NT2/D1 (cell line): Measurements from ENCODE around the gene TRAPPC1.

Experiments
- DNase-seq: peaks from one replicate; pipeline ENCODE4 v3.0.0-alpha.2; 2011; ENCODE audit warnings: low read depth, low spot score
- H3K27me3 ChIP-seq: 2 replicates; pipeline ENCODE4 v1.6.0; 2011; ENCODE audit warnings: mild to moderate bottlenecking; ENCODE audit not compliant: insufficient read length, insufficient read depth
- H3K36me3 ChIP-seq: 2 replicates; pipeline ENCODE4 v1.6.1; 2011; ENCODE audit warnings: mild to moderate bottlenecking, low read length, mixed read lengths; ENCODE audit not compliant: insufficient read depth, insufficient read length
- H3K4me1 ChIP-seq: 2 replicates; pipeline ENCODE4 v1.5.1; 2011; ENCODE audit not compliant: insufficient read depth, insufficient read length
- H3K4me3 ChIP-seq: 2 replicates; pipeline ENCODE4 v1.5.1; 2011; ENCODE audit warnings: low read depth; ENCODE audit not compliant: insufficient read length
- H3K9ac ChIP-seq: 2 replicates; pipeline ENCODE4 v1.6.0; 2011; ENCODE audit warnings: low read depth; ENCODE audit not compliant: insufficient read length
- H3K9me3 ChIP-seq: 2 replicates; pipeline ENCODE4 v1.5.1; 2011; ENCODE audit warnings: mild to moderate bottlenecking, low read length; ENCODE audit not compliant: insufficient read depth
- SUZ12 ChIP-seq: IDR thresholded peaks from 2 replicates; pipeline ENCODE4 v1.6.1; 2011; ENCODE audit not compliant: insufficient read length, insufficient read depth; ENCODE audit errors: extremely low read depth
- YY1 ChIP-seq: IDR thresholded peaks from 2 replicates; pipeline ENCODE4 v1.6.1; 2011; ENCODE audit not compliant: insufficient read length, insufficient read depth
- ZNF274 ChIP-seq: IDR thresholded peaks from 2 replicates; pipeline ENCODE4 v1.6.1; 2011; ENCODE audit warnings: mild to moderate bottlenecking, low read depth, low read length

TRAPPC1 gene

GRCh38 chr17:7950578-7950977 is 18.8 kb upstream of the TRAPPC1 start:
- H3K9ac ChIP-seq = no peak overlapping the region
- TF ChIP-seq YY1 (no peak), ZNF274 (no peak), SUZ12 (no peak)
- no peaks in the 10 kb centered on the region for H3K27me3 ChIP-seq
- no peaks in the 10 kb centered on the region for H3K9me3 ChIP-seq
- no peak for DNase-seq
- H3K4me3 ChIP-seq = no peak overlapping the region
- peaks cover 35% of the 10 kb centered on the region for H3K36me3 ChIP-seq
- peaks cover 3% of the 10 kb centered on the region for H3K4me1 ChIP-seq

- H3K4me1 ChIP-seq = no peaks in the 10 kb centered on the region
- H3K9me3 ChIP-seq = no peaks in the 10 kb centered on the region
- H3K9ac ChIP-seq = no peak overlapping the region
- H3K27me3 ChIP-seq = no peaks in the 10 kb centered on the region
- no peak for DNase-seq
- H3K4me3 ChIP-seq = no peak overlapping the region
- peaks cover 54% of the 10 kb centered on the region for H3K36me3 ChIP-seq
- TF ChIP-seq YY1 (no peak), SUZ12 (no peak), ZNF274 (no peak)
Observed at GRCh38 chr17:7947651-7948050, 15.9 kb upstream of the TRAPPC1 start.

GRCh38 chr17:7946441-7946840 is 14.7 kb upstream of the TRAPPC1 start:
- no peak for DNase-seq
- H3K4me1 ChIP-seq = no peaks in the 10 kb centered on the region
- H3K4me3 ChIP-seq = no peak overlapping the region
- no peaks in the 10 kb centered on the region for H3K27me3 ChIP-seq
- no peak overlapping the region for H3K9ac ChIP-seq
- TF ChIP-seq ZNF274 (no peak), SUZ12 (no peak), YY1 (no peak)
- no peaks in the 10 kb centered on the region for H3K9me3 ChIP-seq
- H3K36me3 ChIP-seq = peaks cover 56% of the 10 kb centered on the region

- DNase-seq = no peak
- H3K36me3 ChIP-seq = peaks cover 62% of the 10 kb centered on the region
- no peaks in the 10 kb centered on the region for H3K27me3 ChIP-seq
- H3K4me3 ChIP-seq = no peak overlapping the region
- H3K9me3 ChIP-seq = no peaks in the 10 kb centered on the region
- TF ChIP-seq SUZ12 (no peak), YY1 (no peak)
- H3K9ac ChIP-seq = no peak overlapping the region
- H3K4me1 ChIP-seq = no peaks in the 10 kb centered on the region
Observed at GRCh38 chr17:7945651-7946050, 13.9 kb upstream of the TRAPPC1 start.

GRCh38 chr17:7944326-7944725 is 12.6 kb upstream of the TRAPPC1 start:
- Histone ChIP-seq H3K36me3 (peaks cover 70% of the 10 kb centered on the region), H3K27me3 (no peaks in the 10 kb centered on the region), H3K4me3 (no peak overlapping the region), H3K9ac (no peak overlapping the region), H3K9me3 (no peaks in the 10 kb centered on the region), H3K4me1 (no peaks in the 10 kb centered on the region)
- no peak for TF ChIP-seq SUZ12
- no peak for TF ChIP-seq YY1
- no peak for TF ChIP-seq ZNF274
- DNase-seq = no peak

GRCh38 chr17:7943291-7943690 is 11.5 kb upstream of the TRAPPC1 start:
- Histone ChIP-seq H3K4me3 (no peak overlapping the region), H3K4me1 (no peaks in the 10 kb centered on the region), H3K9ac (no peak overlapping the region), H3K27me3 (no peaks in the 10 kb centered on the region), H3K9me3 (no peaks in the 10 kb centered on the region), H3K36me3 (peaks cover 61% of the 10 kb centered on the region)
- TF ChIP-seq SUZ12 (no peak), YY1 (no peak), ZNF274 (no peak)
- DNase-seq = no peak

GRCh38 chr17:7940743-7941142 is 9.0 kb upstream of the TRAPPC1 start:
- TF ChIP-seq SUZ12 = no peak
- TF ChIP-seq ZNF274 = no peak
- TF ChIP-seq YY1 = no peak
- Histone ChIP-seq H3K36me3 (peaks cover 58% of the 10 kb centered on the region), H3K4me3 (no peak overlapping the region), H3K27me3 (no peaks in the 10 kb centered on the region), H3K9me3 (no peaks in the 10 kb centered on the region), H3K9ac (no peak overlapping the region), H3K4me1 (no peaks in the 10 kb centered on the region)
- no peak for DNase-seq

GRCh38 chr17:7940034-7940433 is 8.3 kb upstream of the TRAPPC1 start:
- H3K9me3 ChIP-seq = no peaks in the 10 kb centered on the region
- H3K27me3 ChIP-seq = no peaks in the 10 kb centered on the region
- H3K4me1 ChIP-seq = no peaks in the 10 kb centered on the region
- DNase-seq = no peak
- no peak overlapping the region for H3K4me3 ChIP-seq
- H3K9ac ChIP-seq = no peak overlapping the region
- TF ChIP-seq ZNF274 (no peak), YY1 (no peak), SUZ12 (no peak)
- H3K36me3 ChIP-seq = peaks cover 57% of the 10 kb centered on the region
